HG03469 (cell line): ENCODE results near the gene TXLNB.
"Not testable (repeated sequence)": the region's sequence is repeated elsewhere in the genome, so short reads cannot be mapped to it uniquely, and the experiment has no call there.

Source experiments
- ATAC-seq: cut with Tn5 transposase; IDR thresholded peaks from one replicate; pipeline ENCODE4 v1.9.1; 2021; ENCODE audit warnings: mild to moderate bottlenecking, moderate library complexity, moderate number of reproducible peaks; ENCODE audit not compliant: unreplicated experiment

Gene TXLNB

GRCh38 chr6:139313229-139313628, 21.4 kb upstream of the TXLNB start:
- ATAC-seq = no peak

- no peak for ATAC-seq
Measured at GRCh38 chr6:139311831-139312230, 20.0 kb upstream of the TXLNB start.

- ATAC-seq = no peak
Measured at GRCh38 chr6:139308936-139309603, 17.3 kb upstream of the TXLNB start.

- ATAC-seq = peak; percentile 67
Measured at GRCh38 chr6:139308286-139308916, 16.6 kb upstream of the TXLNB start.

- ATAC-seq = no peak
Measured at GRCh38 chr6:139306291-139306981, 14.6 kb upstream of the TXLNB start.

GRCh38 chr6:139303185-139303584, 11.4 kb upstream of the TXLNB start:
- no peak for ATAC-seq

GRCh38 chr6:139297921-139298320, 6.1 kb upstream of the TXLNB start:
- ATAC-seq = no peak

GRCh38 chr6:139296927-139297326, 5.1 kb upstream of the TXLNB start:
- ATAC-seq = no peak

- ATAC-seq = no peak
Measured at GRCh38 chr6:139295901-139296300, 4.1 kb upstream of the TXLNB start.

- ATAC-seq = no peak
Measured at GRCh38 chr6:139294090-139294489, 2.3 kb upstream of the TXLNB start.

- not testable (repeated sequence) for ATAC-seq
Measured at GRCh38 chr6:139293230-139293629, 1.4 kb upstream of the TXLNB start.

GRCh38 chr6:139290787-139291311, 949 bp downstream of the TXLNB start:
- ATAC-seq = peak; percentile 78

GRCh38 chr6:139289233-139289632, 2.6 kb downstream of the TXLNB start:
- ATAC-seq = no peak

GRCh38 chr6:139288496-139289040, 3.2 kb downstream of the TXLNB start:
- no peak for ATAC-seq

GRCh38 chr6:139287868-139288267, 3.9 kb downstream of the TXLNB start:
- ATAC-seq = no peak

- ATAC-seq = not testable (repeated sequence)
Measured at GRCh38 chr6:139286438-139286837, 5.4 kb downstream of the TXLNB start.

- ATAC-seq = no peak
Measured at GRCh38 chr6:139285590-139285989, 6.2 kb downstream of the TXLNB start.

- no peak for ATAC-seq
Measured at GRCh38 chr6:139284789-139285188, 7.0 kb downstream of the TXLNB start.

GRCh38 chr6:139282684-139283083, 9.1 kb downstream of the TXLNB start:
- ATAC-seq = no peak

GRCh38 chr6:139278190-139278589, 13.6 kb downstream of the TXLNB start:
- no peak for ATAC-seq

- no peak for ATAC-seq
Measured at GRCh38 chr6:139277587-139277986, 14.2 kb downstream of the TXLNB start.

- no peak for ATAC-seq
Measured at GRCh38 chr6:139277161-139277560, 14.6 kb downstream of the TXLNB start.
